Uterus (tissue), 2 donors: ENCODE measurements around the gene SEZ6.

ENCODE experiments used
- CTCF ChIP-seq, 4 experiments: fragments of 200-600 bp in 2 of 4; fragments of 450-650 bp in 2 of 4; sonication (generic) in 2 of 4; IDR thresholded peaks; one replicate each; pipeline ENCODE4 v1.5.1; 2016 to 2019; ENCODE audit warnings: antibody characterized with exemption in 4 of 4, mild to moderate bottlenecking in 2 of 4, moderate library complexity in 1 of 4
- POLR2A ChIP-seq, 2 donors: fragments of 450-650 bp; IDR thresholded peaks; one replicate each; pipeline ENCODE4 v1.6.1; 2016; ENCODE audit warnings: antibody characterized with exemption in 2 of 2, mild to moderate bottlenecking in 1 of 2, moderate library complexity in 1 of 2

- TF ChIP-seq CTCF (IDR thresholded peaks at IDR 0.05): no peak
- no peak for TF ChIP-seq POLR2A (IDR thresholded peaks at IDR 0.05)
Observed at GRCh38 chr17:29051194-29051593, 45.4 kb upstream of the SEZ6 start.
